Iris pigment epithelial cell (primary cell): ENCODE data around the gene CHPF2.

ENCODE experiments used
- DNase-seq: peaks from one replicate; pipeline ENCODE4 v3.0.0-alpha.2; 2011; ENCODE audit warnings: low read depth

The CHPF2 gene, protein sequence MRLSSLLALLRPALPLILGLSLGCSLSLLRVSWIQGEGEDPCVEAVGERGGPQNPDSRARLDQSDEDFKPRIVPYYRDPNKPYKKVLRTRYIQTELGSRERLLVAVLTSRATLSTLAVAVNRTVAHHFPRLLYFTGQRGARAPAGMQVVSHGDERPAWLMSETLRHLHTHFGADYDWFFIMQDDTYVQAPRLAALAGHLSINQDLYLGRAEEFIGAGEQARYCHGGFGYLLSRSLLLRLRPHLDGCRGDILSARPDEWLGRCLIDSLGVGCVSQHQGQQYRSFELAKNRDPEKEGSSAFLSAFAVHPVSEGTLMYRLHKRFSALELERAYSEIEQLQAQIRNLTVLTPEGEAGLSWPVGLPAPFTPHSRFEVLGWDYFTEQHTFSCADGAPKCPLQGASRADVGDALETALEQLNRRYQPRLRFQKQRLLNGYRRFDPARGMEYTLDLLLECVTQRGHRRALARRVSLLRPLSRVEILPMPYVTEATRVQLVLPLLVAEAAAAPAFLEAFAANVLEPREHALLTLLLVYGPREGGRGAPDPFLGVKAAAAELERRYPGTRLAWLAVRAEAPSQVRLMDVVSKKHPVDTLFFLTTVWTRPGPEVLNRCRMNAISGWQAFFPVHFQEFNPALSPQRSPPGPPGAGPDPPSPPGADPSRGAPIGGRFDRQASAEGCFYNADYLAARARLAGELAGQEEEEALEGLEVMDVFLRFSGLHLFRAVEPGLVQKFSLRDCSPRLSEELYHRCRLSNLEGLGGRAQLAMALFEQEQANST

DNA sequence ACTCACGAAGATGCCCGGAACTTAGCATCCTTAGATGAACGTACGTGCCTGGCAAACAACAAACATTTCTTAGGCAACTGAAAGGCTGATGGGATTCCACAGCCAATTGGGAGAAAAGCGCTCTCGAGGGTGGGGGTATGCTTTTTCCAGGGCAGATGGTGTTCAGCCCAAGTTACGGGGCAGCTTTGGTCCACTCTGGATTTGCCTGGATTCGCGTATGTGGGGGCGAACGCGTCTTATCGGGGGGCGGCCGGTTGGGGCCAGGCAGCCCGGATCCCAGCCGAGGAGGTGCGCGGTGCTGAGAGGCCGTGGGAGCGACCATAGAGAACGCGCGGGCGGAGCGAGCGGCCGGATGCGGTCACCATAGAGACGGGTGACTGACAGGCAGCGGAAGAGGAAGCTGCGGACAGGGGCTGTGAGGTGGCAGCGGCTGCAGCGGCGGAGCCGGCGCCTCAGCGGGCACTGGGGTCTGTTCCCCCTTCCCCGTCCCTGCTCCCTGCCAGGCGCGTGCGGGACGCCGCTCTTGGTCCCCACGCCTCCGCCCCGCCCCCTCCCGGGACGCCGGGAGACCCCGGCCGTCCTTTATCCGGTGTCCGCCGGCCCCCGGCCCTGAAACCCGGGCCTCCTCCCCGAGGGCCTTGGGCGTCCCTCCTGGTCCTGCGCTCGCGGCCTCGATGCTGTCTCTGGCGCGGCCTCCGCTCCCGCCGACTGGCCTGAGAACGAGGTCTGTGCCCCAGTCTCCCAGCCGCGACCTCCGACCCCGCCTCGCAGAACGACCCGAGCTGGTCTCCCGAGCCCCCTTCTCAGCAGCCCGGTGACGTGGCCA, at the start of gene CHPF2:
Gene CHPF2, plus strand, starts transcription at position 393 of the 826 bp plus-strand sequence. CDS start 1,529 bp downstream, outside the sequence.
- peak; percentile 90 for DNase-seq

DNA sequence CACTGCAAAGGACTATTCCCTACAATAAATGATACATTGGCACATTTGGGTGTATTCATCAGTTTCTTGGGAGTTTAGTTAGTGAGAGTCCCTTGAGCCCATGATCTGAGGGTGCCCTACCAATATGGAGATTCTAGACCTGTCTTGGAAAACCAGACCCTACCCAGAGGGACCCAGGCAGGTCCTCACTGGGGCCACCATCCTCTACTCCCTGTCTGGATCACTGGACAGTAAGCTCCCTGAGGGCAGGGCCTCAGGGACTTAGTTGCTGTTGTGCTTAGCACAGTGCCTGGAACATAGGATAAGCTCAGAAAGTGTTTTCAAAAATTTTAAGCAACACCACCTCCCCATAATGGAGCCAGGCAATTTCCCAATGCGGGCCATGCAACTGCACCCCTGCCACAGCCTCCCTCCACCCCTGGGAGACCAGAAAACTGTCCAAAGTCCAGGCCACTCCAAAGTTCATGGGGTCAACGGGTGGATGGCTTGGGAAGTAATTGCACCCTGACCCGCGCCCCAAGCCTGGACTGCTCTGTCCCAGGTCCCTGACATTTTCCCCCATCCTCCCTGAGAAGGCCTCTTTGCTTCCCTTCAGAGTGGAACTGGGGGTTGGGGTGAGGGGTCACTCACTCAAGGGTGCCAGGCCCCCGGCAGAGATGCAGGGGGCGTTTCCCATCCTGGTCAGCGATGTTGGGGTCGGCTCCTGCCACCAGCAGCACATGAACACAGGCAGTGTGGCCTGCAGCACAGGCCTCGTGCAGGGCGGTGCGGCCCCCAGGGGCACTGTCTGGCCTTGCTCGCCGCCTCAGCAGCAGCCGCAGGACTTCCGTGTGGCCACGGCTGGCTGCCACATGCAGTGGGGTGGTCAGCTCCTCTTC, 46.3 kb upstream of the CHPF2 start:
- no peak for DNase-seq

DNA sequence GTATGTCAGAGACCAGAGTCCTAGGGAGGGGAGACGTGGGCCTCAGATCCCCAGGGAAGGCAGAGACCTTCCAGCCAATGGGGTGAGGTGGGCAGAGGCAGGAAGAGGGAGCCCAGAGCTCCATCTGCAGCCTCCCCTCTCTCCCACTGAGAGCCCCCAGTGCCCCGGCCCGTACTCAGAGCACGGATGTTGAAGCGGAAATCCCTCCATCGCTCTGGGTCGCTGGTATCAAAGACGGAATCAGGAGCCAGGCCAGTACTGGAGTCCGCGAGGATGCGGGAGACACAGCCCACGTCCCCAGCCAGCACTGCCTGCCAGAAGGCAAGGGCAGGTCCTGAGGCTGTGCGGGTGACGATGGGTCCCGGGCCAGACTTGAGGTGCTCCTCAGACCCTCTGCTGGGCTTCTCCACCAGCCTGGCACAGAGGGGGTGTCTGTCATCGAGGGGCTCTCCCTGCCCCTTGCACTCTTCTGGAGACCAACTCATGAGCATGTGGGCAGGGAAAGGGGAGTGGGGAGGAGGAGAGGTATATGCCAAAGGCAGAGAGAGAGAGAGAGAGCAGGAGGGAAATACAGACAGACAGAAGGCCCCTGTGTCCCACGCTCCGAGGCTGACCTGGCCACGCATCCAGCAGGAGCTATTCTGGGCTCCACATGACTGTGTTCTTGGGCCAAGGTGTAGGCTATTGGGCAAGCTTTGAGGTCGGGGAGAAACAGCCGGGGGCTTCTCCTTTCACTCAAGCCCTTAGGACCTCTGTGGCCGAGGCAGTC, 45.5 kb upstream of the CHPF2 start, which contains the start of gene ASB10:
Gene ASB10, minus strand, starts transcription at position 611 of the 769 bp plus-strand sequence. Its CDS starts 120 bp downstream, at position 491.
- no peak for DNase-seq

DNA sequence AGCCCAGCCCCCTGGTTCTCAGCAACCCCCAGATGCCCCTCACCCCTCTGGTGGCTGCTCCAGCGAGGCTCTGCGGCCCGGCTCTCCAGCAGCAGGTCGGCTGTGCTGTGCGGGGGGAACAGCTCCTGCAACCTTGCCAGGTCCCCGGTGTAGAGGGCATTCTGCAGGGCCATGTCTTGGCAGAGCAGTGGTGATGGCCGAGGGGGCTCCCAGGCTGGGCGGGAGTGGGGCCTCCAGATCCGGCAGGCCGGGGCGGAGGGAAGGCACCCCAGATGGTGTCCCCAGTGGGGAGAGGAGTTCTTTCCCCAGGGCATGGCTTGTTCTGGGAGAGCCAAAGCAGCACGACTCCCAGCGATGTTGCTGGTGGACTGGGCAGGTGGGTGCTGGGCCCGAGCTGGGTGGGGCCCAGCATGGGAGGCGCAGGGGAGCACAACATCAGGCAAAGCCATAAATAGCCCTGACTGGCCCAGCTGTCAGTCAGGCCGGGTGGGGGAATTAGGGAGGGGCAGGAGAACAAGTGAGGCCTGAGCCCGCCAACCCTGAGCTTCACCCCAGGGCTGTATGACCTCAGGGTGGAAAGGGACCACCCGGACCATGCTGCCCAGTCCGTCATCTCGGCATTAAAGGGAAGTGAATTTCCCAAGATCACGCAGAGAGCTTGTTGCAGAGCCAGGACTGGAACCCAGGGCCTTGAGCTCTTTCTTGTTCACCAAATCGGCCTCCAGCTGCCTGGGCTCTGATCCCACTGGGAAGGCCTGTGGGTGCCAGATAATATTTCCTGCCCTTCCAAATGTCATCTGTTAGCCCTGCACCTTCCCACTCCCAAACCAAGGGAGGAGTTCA, 44.7 kb upstream of the CHPF2 start:
- DNase-seq, result no peak

DNA sequence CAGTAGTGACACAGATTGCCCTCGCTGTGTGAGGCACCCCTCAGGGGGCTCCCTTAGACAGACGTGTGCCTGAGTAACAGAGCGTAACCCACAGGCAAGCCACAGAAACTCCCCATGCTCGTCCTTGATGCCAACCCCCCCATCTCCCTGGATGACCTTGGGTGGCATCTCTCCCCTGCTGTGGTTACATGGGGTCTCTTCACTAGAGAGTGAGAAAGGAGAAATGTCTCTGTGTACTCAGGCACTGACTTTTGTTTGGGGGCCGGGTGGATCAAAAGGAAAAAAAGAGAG, 44.1 kb upstream of the CHPF2 start:
- DNase-seq, result no peak

DNA sequence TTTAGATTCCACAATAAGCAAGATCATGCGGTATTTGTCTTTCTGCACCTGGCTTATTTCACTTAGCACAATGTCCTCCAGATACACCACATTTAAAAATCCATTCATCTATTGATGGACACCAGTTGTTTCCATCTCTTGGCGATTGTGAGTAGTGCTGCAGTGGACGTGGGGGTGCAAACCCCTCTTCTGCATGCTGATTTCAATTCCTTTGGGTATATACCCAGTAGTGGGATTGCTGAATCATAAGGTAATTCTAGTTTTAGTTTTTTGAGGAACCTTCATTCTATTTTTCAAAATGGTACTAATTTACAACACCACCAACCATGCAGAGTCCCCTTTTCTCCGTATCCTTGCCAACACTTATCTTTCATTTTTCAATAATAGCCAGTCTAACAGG, 43.2 kb upstream of the CHPF2 start:
- no peak for DNase-seq

DNA sequence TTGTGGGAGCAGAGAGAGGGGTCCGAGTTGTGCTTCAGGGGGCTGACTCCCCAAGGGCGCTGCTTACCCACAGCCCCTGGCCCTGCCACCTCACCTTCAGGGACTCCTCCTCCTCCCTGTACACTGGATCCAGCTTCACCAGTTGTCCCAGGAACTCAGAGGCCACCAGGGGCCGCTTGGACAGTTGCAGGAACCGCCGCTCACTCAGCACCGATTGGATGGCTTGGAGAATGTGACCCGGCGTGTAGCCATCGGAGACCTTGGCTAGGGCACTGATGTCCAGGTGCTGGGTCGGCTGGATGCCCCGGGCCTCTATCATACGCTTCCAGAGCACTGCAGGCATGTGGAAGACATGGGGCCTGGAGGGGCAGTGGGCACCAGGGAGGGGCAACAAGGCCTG, 40.7 kb upstream of the CHPF2 start:
- no peak for DNase-seq

DNA sequence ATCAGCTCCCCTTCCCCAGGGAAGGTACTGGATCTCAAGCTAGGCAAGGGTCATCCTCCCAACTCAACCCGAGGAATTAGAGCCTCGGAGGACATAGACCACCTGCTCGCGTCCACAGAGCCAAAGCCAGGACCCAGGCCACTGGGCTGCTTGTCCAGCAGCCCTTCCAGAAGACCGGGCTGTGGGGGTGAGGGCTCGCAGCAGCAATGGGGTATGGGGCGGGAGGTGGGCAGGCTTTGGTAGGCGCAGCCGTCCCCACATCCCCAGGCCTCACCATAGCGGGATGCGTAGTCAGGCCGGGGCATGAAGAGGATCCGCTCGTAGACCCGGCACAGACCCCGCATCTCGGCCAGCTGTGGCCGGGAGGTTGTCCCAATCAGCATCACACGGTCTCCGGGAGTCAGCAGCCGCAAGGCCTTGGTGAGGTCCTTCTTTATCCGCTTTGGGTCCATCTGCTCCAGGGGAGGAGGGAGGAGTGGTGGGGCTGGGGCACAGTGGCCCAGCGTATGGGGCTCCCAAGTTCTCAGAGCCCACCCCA, 40.2 kb upstream of the CHPF2 start:
- DNase-seq, result no peak

DNA sequence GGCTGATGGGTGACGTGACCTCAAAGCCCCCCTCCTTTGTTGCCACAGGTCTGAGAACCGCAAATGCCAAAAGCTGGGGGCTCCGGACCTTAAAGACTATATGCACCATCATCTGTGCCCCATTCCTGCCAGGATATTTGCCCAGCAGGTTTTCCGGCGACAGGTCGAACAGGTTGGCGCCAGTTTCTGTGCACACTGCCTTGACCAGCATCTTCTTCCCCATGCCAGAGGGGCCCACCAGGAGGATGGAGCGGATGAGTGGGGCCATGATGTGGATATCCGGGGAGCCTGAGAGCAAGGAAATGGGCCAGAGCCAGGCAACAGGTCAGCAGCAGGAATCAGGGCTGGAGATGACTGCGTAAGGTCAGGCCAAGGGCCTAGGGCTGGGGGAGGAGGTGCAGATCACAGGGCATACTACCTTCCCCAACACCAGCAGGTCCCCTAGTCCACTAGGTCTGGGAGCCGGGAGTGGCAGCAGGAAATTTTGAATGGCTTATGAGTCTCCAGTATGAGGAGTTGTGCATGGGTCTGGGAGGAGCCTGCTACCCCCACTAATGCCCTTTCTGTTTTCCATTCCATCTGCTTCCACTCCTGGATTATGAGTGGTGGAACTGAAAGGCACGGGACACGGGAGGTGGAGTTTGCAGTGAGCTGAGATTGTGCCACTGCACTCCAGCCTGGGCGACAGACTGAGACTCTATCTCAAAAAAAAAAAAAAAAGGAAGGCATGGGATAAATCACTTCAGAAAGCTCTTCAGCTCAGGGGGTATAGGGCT, 38.9 kb upstream of the CHPF2 start:
- no peak for DNase-seq

DNA sequence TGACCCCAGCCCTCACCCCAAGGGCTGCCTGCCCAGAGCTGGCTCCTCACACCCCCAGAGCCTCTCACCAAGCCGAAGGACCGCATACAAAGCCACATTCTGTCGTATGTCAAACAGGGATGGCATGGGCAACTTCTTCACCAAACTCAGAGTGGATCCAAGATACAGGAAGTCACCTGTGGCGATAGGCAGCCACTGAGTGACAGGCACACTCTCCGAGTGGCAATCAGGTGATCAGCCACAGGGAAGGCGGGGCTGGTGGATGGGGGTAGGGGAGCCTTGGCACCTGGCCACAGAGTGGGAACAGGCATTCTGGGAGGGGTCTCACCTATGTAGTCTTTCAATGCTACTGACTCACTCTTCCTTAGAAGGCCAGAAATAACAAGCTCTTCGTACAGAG, 38.1 kb upstream of the CHPF2 start:
- no peak for DNase-seq

DNA sequence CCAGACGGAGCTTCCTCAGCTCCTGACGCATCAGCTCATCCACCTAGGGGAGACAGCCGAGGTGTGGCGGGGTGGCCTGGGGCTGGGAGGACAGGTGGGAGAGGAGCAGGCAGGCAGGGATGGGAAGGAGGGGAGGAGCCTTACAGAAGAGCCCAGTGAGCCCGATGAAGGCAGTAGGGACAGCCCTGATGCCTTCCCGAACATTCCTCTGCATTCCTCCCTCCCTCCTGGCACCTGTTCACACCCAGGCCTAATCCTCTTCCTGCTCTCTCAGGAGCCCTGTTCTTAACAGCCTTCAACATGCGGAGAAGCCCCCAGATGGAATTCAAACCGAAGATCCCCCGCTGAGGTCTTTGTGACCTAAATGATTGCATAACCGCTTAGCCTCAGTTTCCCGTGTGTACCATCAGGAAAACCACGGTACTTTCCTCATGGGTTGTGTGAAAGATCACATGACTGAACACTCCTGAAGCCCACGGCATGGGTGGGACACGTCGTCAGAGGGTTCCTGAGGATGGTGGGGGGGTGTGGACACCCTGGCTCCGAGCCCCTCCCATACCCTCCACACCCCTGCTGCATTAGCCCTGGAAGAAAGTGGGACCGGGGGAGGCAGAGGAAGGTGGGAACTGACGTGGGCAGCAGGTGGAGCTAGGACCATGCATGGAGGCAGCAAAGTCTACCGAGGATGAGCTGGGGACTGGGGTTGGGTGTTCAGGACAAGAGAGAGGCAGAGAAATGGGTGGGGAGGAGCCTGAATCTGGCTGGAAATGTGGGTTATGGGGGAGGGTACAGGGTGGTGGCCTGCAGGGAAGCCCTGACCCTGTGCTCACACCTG, 36.5 kb upstream of the CHPF2 start:
- no peak for DNase-seq

DNA sequence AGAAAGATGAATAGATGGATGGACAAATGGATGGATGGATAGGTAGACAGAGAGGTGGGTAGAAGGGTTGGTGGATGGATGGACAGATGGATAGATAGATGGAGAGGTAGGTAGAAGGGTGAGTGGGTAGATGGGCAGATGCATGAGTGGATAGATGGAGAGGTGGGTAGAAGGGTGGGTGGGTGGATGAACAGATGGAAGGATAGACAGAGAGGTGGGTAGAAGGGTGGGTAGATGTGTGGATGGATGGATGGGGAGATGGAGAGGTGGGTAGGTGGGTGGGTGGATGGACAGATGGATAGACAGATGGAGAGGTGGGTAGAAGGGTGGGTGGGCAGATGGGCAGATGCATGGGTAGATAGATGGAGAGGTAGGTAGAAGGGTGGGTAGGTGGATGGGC, 34.4 kb upstream of the CHPF2 start:
- no peak for DNase-seq

DNA sequence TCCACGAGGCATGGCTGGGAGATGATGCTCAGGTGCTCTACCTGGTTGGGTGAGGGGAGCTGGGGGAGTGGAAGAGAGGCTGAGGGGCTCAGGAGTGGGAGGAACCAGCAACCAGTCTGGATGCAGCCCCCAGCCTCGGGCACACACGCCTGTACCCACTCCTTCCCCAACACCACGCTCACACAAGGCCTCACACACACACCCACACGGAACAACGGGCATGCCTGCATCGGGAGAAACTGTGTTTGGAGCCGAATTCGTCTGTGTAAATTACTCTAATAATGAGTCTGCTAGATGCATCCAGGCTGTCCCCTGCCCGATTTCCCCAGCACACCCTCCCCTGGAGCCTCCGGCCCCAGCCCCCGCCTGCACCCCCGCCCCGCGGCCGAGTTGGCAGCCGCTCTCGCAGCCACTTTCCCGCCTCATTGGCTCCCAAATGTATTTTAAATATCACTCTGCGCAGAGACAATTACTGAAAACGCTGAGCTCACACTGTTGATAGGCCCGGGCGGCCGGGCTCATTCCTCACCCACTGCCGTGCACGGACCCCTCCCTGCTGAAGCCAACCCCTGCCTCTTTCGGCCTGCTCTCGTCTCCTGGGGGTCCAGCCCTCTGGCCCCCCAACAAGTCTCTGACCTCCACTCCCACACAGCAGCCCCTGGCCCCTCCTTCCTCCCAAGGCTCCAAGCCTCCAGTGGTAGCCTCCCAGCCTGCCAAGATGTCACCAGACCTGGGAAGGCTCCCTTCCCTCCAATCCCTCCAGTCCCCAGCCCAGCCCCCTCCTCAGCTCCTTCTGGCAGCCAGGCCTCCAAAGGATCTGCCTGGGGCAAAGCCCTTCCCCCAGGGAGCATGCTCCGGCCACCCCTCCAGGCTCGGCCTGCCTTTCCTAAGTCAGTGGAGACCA, 33.1 kb upstream of the CHPF2 start:
- no peak for DNase-seq

DNA sequence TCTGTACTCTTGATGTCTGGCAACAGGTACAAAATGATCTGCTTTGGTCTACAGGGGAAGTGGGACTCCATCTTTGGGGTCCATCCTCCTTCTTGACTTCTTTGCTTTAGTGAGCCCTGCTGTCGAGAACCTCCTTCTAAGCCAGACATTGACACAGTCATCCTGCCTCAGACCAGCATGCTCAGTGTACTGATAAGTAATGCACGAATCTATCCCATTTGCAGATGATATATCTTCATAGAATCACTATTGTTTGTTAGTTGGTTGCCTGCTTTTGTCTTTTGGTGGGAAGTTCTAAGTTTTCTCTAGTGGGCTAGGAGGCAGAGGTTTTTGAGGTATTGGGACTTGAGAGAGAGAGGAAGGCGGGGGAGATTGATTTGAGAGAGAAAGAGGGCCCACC, 30.9 kb upstream of the CHPF2 start:
- DNase-seq, result no peak

DNA sequence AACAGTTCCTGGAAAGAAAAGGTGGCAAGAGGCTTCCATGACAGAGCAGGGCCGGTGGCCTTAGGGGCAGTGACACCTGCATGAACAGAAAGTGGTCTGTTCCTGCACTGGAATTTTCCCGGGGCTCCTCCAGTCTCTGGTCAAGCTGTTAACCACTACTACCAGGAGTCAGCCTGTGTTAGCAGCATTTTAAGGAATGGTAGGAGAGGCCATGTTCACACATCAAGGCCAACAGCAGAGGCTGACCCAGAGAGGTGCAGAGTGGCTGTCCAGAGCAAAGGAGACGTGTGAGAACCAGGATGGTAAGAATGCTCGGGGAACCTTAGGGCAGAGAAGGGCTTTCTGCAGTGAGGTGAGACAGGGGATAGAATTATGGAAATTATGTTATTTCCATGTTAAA, 30.5 kb upstream of the CHPF2 start:
- no peak for DNase-seq

DNA sequence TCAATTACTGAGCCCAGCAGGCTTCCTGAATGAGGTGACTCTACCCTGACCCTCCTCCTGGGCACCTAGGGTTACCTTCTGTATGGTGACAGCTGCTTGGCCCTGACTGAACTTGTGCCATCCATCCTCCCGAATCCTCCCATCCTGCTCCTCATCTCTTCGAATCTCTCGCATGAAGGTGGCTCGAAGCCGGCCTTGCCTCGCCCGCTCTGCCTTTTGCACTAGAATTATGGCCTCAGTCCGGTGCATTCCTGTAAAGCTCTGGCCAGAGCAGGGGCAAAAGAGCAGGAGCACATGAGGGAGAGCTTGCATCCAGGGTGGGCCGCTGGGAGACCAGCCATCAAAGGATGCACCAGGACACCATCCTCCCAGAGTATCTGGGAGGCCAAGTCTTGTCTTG, 29.4 kb upstream of the CHPF2 start:
- no peak for DNase-seq
